K562 (cell line): ENCODE results near the gene FSTL1. TPM values are rescaled to one million over a fixed set of nuclear protein-coding genes. Genes with fewer than 3 reads are reported as not detected.

Experiments used
- ATAC-seq: fragments of 200-7000 bp; cut with Tn5 transposase; 3 replicates; pipeline ENCODE4 v1.9.1; 2020; ENCODE audit warnings: moderate library complexity
- BruUV-seq: library from RNA; stranded (reverse); fragments of 400-500 nt; replicated peaks from 2 replicates; lab custom pipeline; 2021; lab: Mats Ljungman, UMichigan
- CTCF ChIA-PET: fragments of 300-600 bp; formaldehyde crosslinking; extraction: SDS; loops from one replicate; lab custom pipeline; 2021; ENCODE audit warnings: low intra/inter-chr PET ratio; lab: Yijun Ruan, JAX
- POLR2A ChIA-PET: fragments of 300-600, 350-650 bp; sonication (Branson Sonifier 250); formaldehyde crosslinking; extraction: SDS; loops from one replicate; lab custom pipeline; 2021; ENCODE audit warnings: antibody characterized with exemption, inconsistent platforms; lab: Yijun Ruan, JAX
- DNase-seq, 4 experiments: peaks; one replicate each; pipeline versions ENCODE4 v3.0.0 to v3.0.0-alpha.2; 2011 to 2018; ENCODE audit warnings: low spot score in 3 of 4, mixed read lengths in 3 of 4; ENCODE audit errors: extremely low read depth in 1 of 4
- FAIRE-seq: peaks from 2 replicates; lab custom pipeline; 2011; peaks lifted over from hg19 to GRCh38; lab: Jason Lieb, UNC
- H2AFZ ChIP-seq: 2 replicates; pipeline ENCODE4 v1.6.0; 2011; ENCODE audit warnings: low read depth, low read length, control low read depth, inconsistent platforms
- H3K27ac ChIP-seq: fragments of 200-600 bp; 3 replicates; pipeline ENCODE4 v1.8.0; 2011; ENCODE audit warnings: low read depth, mild to moderate bottlenecking, control low read depth, inconsistent platforms, low read length, moderate library complexity, mixed read lengths; ENCODE audit errors: extremely low read depth
- H3K27me3 ChIP-seq, 2 experiments: fragments of 300-600 bp in 1 of 2; 2 replicates in 1 of 2; 3 replicates in 1 of 2; pipeline versions ENCODE4 v1.6.0 to v1.8.0; 2011; ENCODE audit warnings: inconsistent platforms in 2 of 2, low read length in 2 of 2, mild to moderate bottlenecking in 1 of 2, mixed read lengths in 1 of 2, moderate library complexity in 1 of 2; ENCODE audit not compliant: control insufficient read depth in 2 of 2, insufficient read depth in 2 of 2
- H3K36me3 ChIP-seq: fragments of 300-600 bp; 3 replicates; pipeline ENCODE4 v1.8.0; 2011; ENCODE audit warnings: mild to moderate bottlenecking, low read length, inconsistent platforms; ENCODE audit not compliant: control insufficient read depth, insufficient read depth
- H3K4me1 ChIP-seq, 2 experiments: fragments of 200-600 bp in 1 of 2; replicated peaks in 1 of 2; 2 replicates in 1 of 2; 3 replicates in 1 of 2; pipeline versions ENCODE4 v1.5.1 to v1.8.0; 2011; ENCODE audit warnings: inconsistent platforms in 2 of 2, low read length in 2 of 2, mild to moderate bottlenecking in 1 of 2, mixed read lengths in 1 of 2, moderate library complexity in 1 of 2; ENCODE audit not compliant: control insufficient read depth in 2 of 2, insufficient read depth in 2 of 2
- H3K4me2 ChIP-seq: 2 replicates; pipeline ENCODE4 v1.6.1; 2011; ENCODE audit warnings: low read length, control low read depth, inconsistent platforms, mixed read lengths; ENCODE audit not compliant: insufficient read depth
- H3K4me3 ChIP-seq: fragments of 200-600 bp; sonication (generic), shearing (Covaris generic); 2 replicates; pipeline ENCODE4 v1.5.1; 2016; ENCODE audit warnings: control low read depth, inconsistent platforms
- H3K79me2 ChIP-seq: fragments of 200-600 bp; 3 replicates; pipeline ENCODE4 v1.8.0; 2011; ENCODE audit warnings: low read length, inconsistent platforms; ENCODE audit not compliant: control insufficient read depth, insufficient read depth
- H3K9ac ChIP-seq, 2 experiments: 2 replicates each; pipeline versions ENCODE4 v1.6.0 to v1.6.1; 2011; ENCODE audit warnings: low read depth in 2 of 2, low read length in 2 of 2, control low read depth in 1 of 2, inconsistent platforms in 1 of 2, mild to moderate bottlenecking in 1 of 2, mixed read lengths in 1 of 2; ENCODE audit not compliant: insufficient read depth in 1 of 2
- H3K9me1 ChIP-seq: one replicate; pipeline ENCODE4 v1.6.0; 2011; ENCODE audit warnings: inconsistent platforms, mild to moderate bottlenecking, low read length, moderate library complexity; ENCODE audit not compliant: control insufficient read depth, insufficient read depth
- H3K9me3 ChIP-seq: replicated peaks from 2 replicates; pipeline ENCODE4 v1.5.1; 2011; ENCODE audit warnings: low read depth, low read length, inconsistent platforms; ENCODE audit not compliant: control insufficient read depth, insufficient read depth
- H4K20me1 ChIP-seq: replicated peaks from 2 replicates; pipeline ENCODE4 v1.6.1; 2011; ENCODE audit warnings: low read length, inconsistent platforms, mixed read lengths; ENCODE audit not compliant: control insufficient read depth, insufficient read depth
- ETV5 ChIP-seq: sonication (generic); formaldehyde crosslinking; IDR thresholded peaks from 2 replicates; pipeline ENCODE4 v1.4.0; 2020; ENCODE audit warnings: low read depth, mild to moderate bottlenecking, missing genetic modification reagents
- HLTF ChIP-seq: fragments of 450-650 bp; IDR thresholded peaks from 2 replicates; pipeline ENCODE4 v1.6.1; 2016
- MEF2A ChIP-seq: IDR thresholded peaks from 2 replicates; pipeline ENCODE4 v1.6.1; 2011; ENCODE audit warnings: low read depth, mild to moderate bottlenecking, low read length, moderate library complexity; ENCODE audit not compliant: control insufficient read depth
- NFE2 ChIP-seq: IDR thresholded peaks from 2 replicates; pipeline ENCODE4 v1.6.1; 2014; ENCODE audit warnings: antibody characterized with exemption, low read depth
- NFE2L1 ChIP-seq: fragments of 450-650 bp; IDR thresholded peaks from 2 replicates; pipeline ENCODE4 v1.6.1; 2016; ENCODE audit warnings: missing genetic modification characterization, low read depth, mild to moderate bottlenecking, missing compliant biosample characterization, moderate library complexity, borderline replicate concordance
- OTX1 ChIP-seq: fragments of 450-650 bp; formaldehyde crosslinking; IDR thresholded peaks from 2 replicates; pipeline ENCODE4 v1.4.0; 2022; ENCODE audit warnings: mild to moderate bottlenecking
- PTRF ChIP-seq: fragments of 450-650 bp; IDR thresholded peaks from 2 replicates; pipeline ENCODE4 v1.6.1; 2016; ENCODE audit warnings: mild to moderate bottlenecking, missing genetic modification characterization, missing compliant biosample characterization
- ZNF324 ChIP-seq: fragments of 250-450 bp; sonication (Bioruptor Pico); IDR thresholded peaks from 2 replicates; pipeline ENCODE4 v1.4.0; 2020; ENCODE audit warnings: mild to moderate bottlenecking
- WGBS: fragments of 100-300 bp; shearing (Covaris generic); methylation state at CpG from one replicate; pipeline ENCODE4 v1.1.6; 2016; ENCODE audit warnings: low coverage, mixed read lengths; ENCODE audit not compliant: insufficient coverage; ENCODE audit errors: missing lambda C conversion rate; 5-methylcytosine and 5-hydroxymethylcytosine counted together
- in situ Hi-C: fragments of 300-500 bp; cut with MboI; formaldehyde crosslinking; loops from 4 replicates; pipeline ENCODE4 v1.15.0; 2018; ENCODE audit warnings: inconsistent platforms, mixed read lengths
- intact Hi-C: fragments of 100-400 bp; cut with micrococcal nuclease; formaldehyde crosslinking; loops from 2 replicates; pipeline ENCODE4 v1.14.2; 2022
- polyA plus RNA-seq, 8 experiments: library from polyadenylated mRNA; depleted of rRNA in 4 of 8; stranded (reverse) in 5 of 8; unstranded in 3 of 8; fragments of >200 nt; fragmentation: Nextera tagmentation in 2 of 8; fragmentation: Illumina TruSeq in 1 of 8; extraction: Ambion mirVana in 2 of 8; extraction: Trizol in 1 of 8; gene quantifications; 2 replicates each; pipeline versions ENCODE4 v1.2.1 to v1.2.3, GENCODE V29; 2011 to 2014; ENCODE audit warnings: inconsistent platforms in 1 of 8, missing spikeins in 1 of 8
- total RNA-seq, 7 experiments: library from RNA; depleted of rRNA in 6 of 7; stranded (reverse); fragments of >200 nt in 6 of 7; fragmentation: Illumina TruSeq in 2 of 7; extraction: Trizol in 2 of 7; gene quantifications; 2 replicates each; pipeline versions ENCODE4 v1.2.1 to v1.2.3, GENCODE V29; 2011 to 2021; ENCODE audit warnings: low replicate concordance in 1 of 7

Gene FSTL1
- total and polyA plus RNA-seq, 9 of the 15 experiments (the other 6 are each of a cell fraction or from before 2014, with no cell fraction given): 0.01 to 0.58 (median 0.08) TPM; not detected in 2

DNA sequence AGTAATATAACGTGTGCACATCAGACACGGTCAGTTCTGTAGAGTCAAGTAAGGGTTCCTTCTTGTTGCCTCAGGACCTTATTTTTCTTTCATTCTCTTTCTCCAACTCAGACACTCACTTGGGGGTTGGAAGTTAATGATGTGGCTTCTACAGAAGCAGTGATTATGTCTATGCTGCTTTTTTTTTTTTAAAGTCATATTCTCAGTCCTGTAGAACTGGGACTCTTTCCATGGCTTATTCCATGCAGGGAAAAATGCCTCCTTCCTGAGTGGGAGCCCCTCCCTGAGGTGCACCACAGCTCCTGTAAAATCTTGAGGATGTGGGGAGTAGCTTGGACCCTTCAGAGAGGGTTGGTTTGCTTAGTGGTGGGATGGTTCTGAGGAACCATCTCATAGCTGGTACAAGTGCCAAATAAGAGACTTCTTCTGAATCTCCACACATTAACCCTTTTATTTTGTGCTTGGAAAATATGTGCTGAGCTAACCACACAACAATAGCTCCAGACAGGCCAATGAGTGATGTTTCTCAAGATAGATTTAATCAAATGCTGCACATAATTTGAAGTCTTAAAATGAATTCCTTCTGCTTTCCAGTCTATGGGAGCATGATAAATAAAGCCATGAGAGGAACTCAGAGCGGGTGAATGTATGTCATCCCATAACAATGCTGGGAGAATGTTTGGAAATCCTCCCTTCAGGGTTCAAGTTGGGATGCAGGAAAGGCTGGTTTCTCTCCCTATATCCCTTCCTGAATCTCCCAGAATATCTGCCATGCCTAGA is 23.3 kb upstream of the FSTL1 start:
- H4K20me1 ChIP-seq: no peaks in the 10 kb centered on the region
- H3K27me3 ChIP-seq: no peaks in the 10 kb centered on the region
- DNase-seq (no peak), FAIRE-seq (no peak), ATAC-seq (no peak)
- no peaks in the 10 kb centered on the region for H3K9me1 ChIP-seq
- no peaks in the 10 kb centered on the region for H3K79me2 ChIP-seq
- BruUV-seq: no TSS peak
- no peaks in the 10 kb centered on the region for H3K36me3 ChIP-seq
- intact Hi-C loops (no loop called here), in situ Hi-C loops (no loop called here)
- no peak overlapping the region for H3K4me3 ChIP-seq
- no peak for TF ChIP-seq MEF2A
- TF ChIP-seq ETV5 (CRISPR knock-in tag): no peak
- TF ChIP-seq ZNF324: no peak
- TF ChIP-seq HLTF: no peak
- TF ChIP-seq NFE2L1 (tag): no peak
- no peak for TF ChIP-seq OTX1
- no peak for TF ChIP-seq NFE2
- no peak for TF ChIP-seq PTRF (tag)
- H3K4me2 ChIP-seq: no peak overlapping the region
- CTCF ChIA-PET: no interaction called here
- no peak overlapping the region for H3K27ac ChIP-seq
- H3K9ac ChIP-seq: no peak overlapping the region
- POLR2A ChIA-PET: interaction anchor here (0.5 kb wide), 1 partner anchor 658 kb away, joined by 3 read pairs; no protein-coding TSS in a partner anchor
- no peaks in the 10 kb centered on the region for H3K4me1 ChIP-seq
- H2AFZ ChIP-seq: no peak overlapping the region
- no peaks in the 10 kb centered on the region for H3K9me3 ChIP-seq
- 3% methylated on average over 3 of the region's 3 CpGs for WGBS
